Thyroid gland (tissue), 4 donors: ENCODE results near the gene CYP21A2. TPM values are rescaled to one million over a fixed set of nuclear protein-coding genes. Genes with fewer than 3 reads are reported as not detected.

Experiments used
- DNase-seq, 2 donors: peaks; one replicate each; pipeline ENCODE4 v3.0.0-alpha.2; 2019
- H3K27ac ChIP-seq, 3 donors: fragments of 200-600 bp; sonication (generic); 1 replicate in 2 of 3; 2 replicates in 1 of 3; pipeline ENCODE4 v1.5.1; 2016 to 2019; ENCODE audit warnings: mild to moderate bottlenecking in 1 of 3, moderate library complexity in 1 of 3
- H3K27me3 ChIP-seq: fragments of 200-600 bp; sonication (generic); one replicate; pipeline ENCODE4 v1.5.1; 2019
- H3K36me3 ChIP-seq, 2 donors: fragments of 200-600 bp; sonication (generic); one replicate each; pipeline ENCODE4 v1.5.1; 2016 to 2019
- H3K4me1 ChIP-seq, 2 donors: fragments of 200-600 bp; sonication (generic); one replicate each; pipeline ENCODE4 v1.5.1; 2017 to 2019
- H3K4me3 ChIP-seq, 3 donors: fragments of 200-600 bp; sonication (generic); replicated peaks in 1 of 3; 1 replicate in 2 of 3; 2 replicates in 1 of 3; pipeline ENCODE4 v1.5.1; 2016; ENCODE audit warnings: mild to moderate bottlenecking in 1 of 3
- H3K9me3 ChIP-seq: fragments of 200-600 bp; sonication (generic); one replicate; pipeline ENCODE4 v1.5.1; 2017
- POLR2A ChIP-seq, 2 donors: fragments of 450-650 bp; IDR thresholded peaks; one replicate each; pipeline ENCODE4 v1.6.1; 2017; ENCODE audit warnings: antibody characterized with exemption in 2 of 2, mild to moderate bottlenecking in 2 of 2, moderate library complexity in 1 of 2
- WGBS, 2 donors: methylation state at CpG; one replicate each; pipeline ENCODE4 v1.1.5; 2017; 5-methylcytosine and 5-hydroxymethylcytosine counted together
- intact Hi-C: fragments of 100-400 bp; cut with DNase I; formaldehyde crosslinking; loops from one replicate; pipeline ENCODE4 v1.15.1; 2023
- total RNA-seq, 4 donors: library from RNA; depleted of rRNA; stranded (reverse); fragments of >200 nt; gene quantifications; one replicate each; pipeline ENCODE4 v1.2.3, GENCODE V29; 2016
- TF ChIP-seq, protein P1 (sequence below), 6 experiments: fragments of 200-600 bp in 3 of 6; fragments of 450-650 bp in 3 of 6; sonication (generic) in 3 of 6; IDR thresholded peaks; one replicate each; pipeline ENCODE4 v1.5.1; 2016 to 2019; ENCODE audit warnings: antibody characterized with exemption in 6 of 6, mild to moderate bottlenecking in 2 of 6, inconsistent platforms in 1 of 6, moderate library complexity in 1 of 6

Gene CYP21A2
- total RNA-seq, 4 donors from 2014 or later, result 0.24 to 1.7 (median 0.33) TPM; not detected in 1

GRCh38 chr6:32082935-32083334 lies 44.7 kb downstream of the CYP21A2 start:
- H3K9me3 ChIP-seq, result no peaks in the 10 kb centered on the region
- H3K27me3 ChIP-seq, result no peaks in the 10 kb centered on the region
- DNase-seq, result peak in 1 of 2 donors; percentile 15
- H3K27ac ChIP-seq, result peak overlapping the region in 1 of 3 donors; percentile 17
- H3K4me1 ChIP-seq, result peaks cover 9 to 33% of the 10 kb centered on the region in 2 donors
- TF ChIP-seq POLR2A (IDR thresholded peaks at IDR 0.05), result no peak
- TF ChIP-seq, protein P1, sequence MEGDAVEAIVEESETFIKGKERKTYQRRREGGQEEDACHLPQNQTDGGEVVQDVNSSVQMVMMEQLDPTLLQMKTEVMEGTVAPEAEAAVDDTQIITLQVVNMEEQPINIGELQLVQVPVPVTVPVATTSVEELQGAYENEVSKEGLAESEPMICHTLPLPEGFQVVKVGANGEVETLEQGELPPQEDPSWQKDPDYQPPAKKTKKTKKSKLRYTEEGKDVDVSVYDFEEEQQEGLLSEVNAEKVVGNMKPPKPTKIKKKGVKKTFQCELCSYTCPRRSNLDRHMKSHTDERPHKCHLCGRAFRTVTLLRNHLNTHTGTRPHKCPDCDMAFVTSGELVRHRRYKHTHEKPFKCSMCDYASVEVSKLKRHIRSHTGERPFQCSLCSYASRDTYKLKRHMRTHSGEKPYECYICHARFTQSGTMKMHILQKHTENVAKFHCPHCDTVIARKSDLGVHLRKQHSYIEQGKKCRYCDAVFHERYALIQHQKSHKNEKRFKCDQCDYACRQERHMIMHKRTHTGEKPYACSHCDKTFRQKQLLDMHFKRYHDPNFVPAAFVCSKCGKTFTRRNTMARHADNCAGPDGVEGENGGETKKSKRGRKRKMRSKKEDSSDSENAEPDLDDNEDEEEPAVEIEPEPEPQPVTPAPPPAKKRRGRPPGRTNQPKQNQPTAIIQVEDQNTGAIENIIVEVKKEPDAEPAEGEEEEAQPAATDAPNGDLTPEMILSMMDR (IDR thresholded peaks at IDR 0.05), result no peak
- H3K4me3 ChIP-seq, result no peak overlapping the region
- WGBS, 2 donors, result 84 to 88% methylated on average over 9 of the region's 9 CpGs
- intact Hi-C loops, result no loop called here
- H3K36me3 ChIP-seq, result no peaks in the 10 kb centered on the region

GRCh38 chr6:32083812-32084768 lies 45.9 kb downstream of the CYP21A2 start:
- H3K36me3 ChIP-seq, result no peaks in the 10 kb centered on the region
- peak in 1 of 2 donors; percentile 66 for DNase-seq
- 73 to 93% methylated on average over 22 of the region's 22 CpGs for WGBS, 2 donors
- H3K4me3 ChIP-seq, result no peak overlapping the region
- H3K4me1 ChIP-seq, result peaks cover 9 to 36% of the 10 kb centered on the region in 2 donors
- no peaks in the 10 kb centered on the region for H3K9me3 ChIP-seq
- peak overlapping the region in 1 of 3 donors; percentile 17 for H3K27ac ChIP-seq
- no peaks in the 10 kb centered on the region for H3K27me3 ChIP-seq
- intact Hi-C loops, result no loop called here
- TF ChIP-seq, protein P1 (IDR thresholded peaks at IDR 0.05), result no peak
- no peak for TF ChIP-seq POLR2A (IDR thresholded peaks at IDR 0.05)

GRCh38 chr6:32084780-32085179 lies 46.6 kb downstream of the CYP21A2 start:
- Histone ChIP-seq H3K36me3 (no peaks in the 10 kb centered on the region), H3K27ac (no peak overlapping the region), H3K4me1 (peaks cover 9 to 36% of the 10 kb centered on the region in 2 donors)

DNA sequence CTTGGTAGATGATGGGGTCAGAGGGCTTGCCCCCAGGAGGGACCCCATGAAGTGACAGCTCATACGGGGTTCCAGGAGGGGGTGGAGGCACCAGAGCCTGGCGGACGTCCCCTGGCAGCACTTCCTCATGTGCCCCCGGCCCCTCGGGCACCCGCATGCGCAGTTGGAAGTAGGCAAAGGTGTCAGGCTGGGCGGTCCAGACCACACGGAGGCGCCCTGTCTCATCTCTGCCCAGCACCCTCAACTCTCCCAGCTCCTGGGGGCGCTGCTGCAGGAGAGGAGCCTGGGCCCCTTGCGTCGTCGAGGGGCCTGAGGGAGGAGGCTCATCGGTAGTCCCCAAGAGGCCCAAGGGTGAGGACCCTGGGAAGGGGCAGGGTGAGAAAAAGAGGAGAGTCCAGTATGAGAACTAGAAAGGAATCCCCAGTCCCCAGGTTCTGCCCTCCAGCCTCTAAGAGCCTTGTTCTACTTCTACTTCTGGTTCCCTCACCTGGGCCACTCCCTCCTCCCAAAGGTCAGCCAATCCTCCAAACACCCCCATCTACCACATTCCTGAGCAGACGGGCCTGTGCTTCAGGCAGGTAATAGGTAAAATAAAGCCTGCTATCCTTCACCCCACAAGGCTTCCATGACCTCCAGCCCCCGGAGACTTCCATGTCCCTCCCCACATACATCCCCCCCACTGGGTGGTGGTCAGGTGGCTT lies 47.7 kb downstream of the CYP21A2 start:
- Histone ChIP-seq H3K27ac (peak overlapping the region in 1 of 3 donors; percentile 80), H3K27me3 (no peaks in the 10 kb centered on the region), H3K4me1 (peaks cover 9 to 36% of the 10 kb centered on the region in 2 donors), H3K4me3 (no peak overlapping the region), H3K9me3 (no peaks in the 10 kb centered on the region), H3K36me3 (no peaks in the 10 kb centered on the region)
- TF ChIP-seq, protein P1 (IDR thresholded peaks at IDR 0.05), result no peak
- no peak for TF ChIP-seq POLR2A (IDR thresholded peaks at IDR 0.05)
- WGBS, 2 donors, result 83 to 90% methylated on average over 12 to 14 of the region's 17 CpGs
- DNase-seq, result no peak
- intact Hi-C loops, result no loop called here

More at GRCh38 chr6:32084780-32085179, 46.6 kb downstream of the CYP21A2 start:
- H3K9me3 ChIP-seq, result no peaks in the 10 kb centered on the region
- H3K27me3 ChIP-seq, result no peaks in the 10 kb centered on the region
- TF ChIP-seq, protein P1 (IDR thresholded peaks at IDR 0.05), result no peak
- TF ChIP-seq POLR2A (IDR thresholded peaks at IDR 0.05), result no peak
- no peak overlapping the region for H3K4me3 ChIP-seq
- no peak for DNase-seq
- intact Hi-C loops, result no loop called here
- 90 to 100% methylated on average over 2 of the region's 2 CpGs for WGBS, 2 donors
